AG09309 (cell line): Measurements from ENCODE around the gene CDHR5.

ENCODE experiments used
- DNase-seq: peaks from one replicate; pipeline ENCODE4 v3.0.0-alpha.2; 2010; ENCODE audit warnings: low read depth
- H3K4me3 ChIP-seq: 2 replicates; pipeline ENCODE4 v1.5.1; 2011; ENCODE audit warnings: mild to moderate bottlenecking, low read depth, low read length, moderate library complexity; ENCODE audit not compliant: control insufficient read depth
- CTCF ChIP-seq: IDR thresholded peaks from 2 replicates; pipeline ENCODE4 v1.5.1; 2011; ENCODE audit warnings: mild to moderate bottlenecking, low read depth, low read length, inconsistent platforms; ENCODE audit not compliant: insufficient read depth, control insufficient read depth; ENCODE audit errors: missing control alignments

The CDHR5 gene

GRCh38 chr11:638631-639331 is 14.0 kb upstream of the CDHR5 start:
- DNase-seq: no peak
- TF ChIP-seq CTCF: no peak

GRCh38 chr11:637593-638521 is 13.1 kb upstream of the CDHR5 start:
- no peak for TF ChIP-seq CTCF
- H3K4me3 ChIP-seq: peak overlapping the region; percentile 12; the same call in 1 of the 2 replicates
- DNase-seq: no peak

More at GRCh38 chr11:638631-639331, 14.0 kb upstream of the CDHR5 start:
- H3K4me3 ChIP-seq: no peak overlapping the region

GRCh38 chr11:637333-637592 is 12.5 kb upstream of the CDHR5 start:
- no peak for TF ChIP-seq CTCF
- DNase-seq: no peak
- peak overlapping the region; percentile 12; the same call in 1 of the 2 replicates for H3K4me3 ChIP-seq

- peak within 1 kb of the TSS; percentile 12; the same call in 1 of the 2 replicates for H3K4me3 ChIP-seq
- DNase-seq: no peak
- no peak for TF ChIP-seq CTCF
These were observed 12.0 kb upstream of the CDHR5 start, which contains the start of gene DRD4 for GRCh38 chr11:636511-637332. Gene DRD4, plus strand, starts transcription at chr11:637269. Its CDS starts 36 bp downstream, at chr11:637305.

GRCh38 chr11:635945-636510 is 11.3 kb upstream of the CDHR5 start:
- no peak for TF ChIP-seq CTCF
- H3K4me3 ChIP-seq: no peak overlapping the region
- DNase-seq: no peak

- no peak for TF ChIP-seq CTCF
- DNase-seq: no peak
- no peak overlapping the region for H3K4me3 ChIP-seq
These were observed 6.1 kb upstream of the CDHR5 start for GRCh38 chr11:630871-631270.
